IPS-NIHi11 (cell line): Measurements from ENCODE around the gene FRMPD4.
"Not testable (repeated sequence)": the region's sequence is repeated elsewhere in the genome, so short reads cannot be mapped to it uniquely, and the experiment has no call there.

Experiments
- DNase-seq: peaks from one replicate; pipeline ENCODE4 v3.0.0; 2012; ENCODE audit warnings: mixed read lengths, low spot score

The FRMPD4 gene

DNA sequence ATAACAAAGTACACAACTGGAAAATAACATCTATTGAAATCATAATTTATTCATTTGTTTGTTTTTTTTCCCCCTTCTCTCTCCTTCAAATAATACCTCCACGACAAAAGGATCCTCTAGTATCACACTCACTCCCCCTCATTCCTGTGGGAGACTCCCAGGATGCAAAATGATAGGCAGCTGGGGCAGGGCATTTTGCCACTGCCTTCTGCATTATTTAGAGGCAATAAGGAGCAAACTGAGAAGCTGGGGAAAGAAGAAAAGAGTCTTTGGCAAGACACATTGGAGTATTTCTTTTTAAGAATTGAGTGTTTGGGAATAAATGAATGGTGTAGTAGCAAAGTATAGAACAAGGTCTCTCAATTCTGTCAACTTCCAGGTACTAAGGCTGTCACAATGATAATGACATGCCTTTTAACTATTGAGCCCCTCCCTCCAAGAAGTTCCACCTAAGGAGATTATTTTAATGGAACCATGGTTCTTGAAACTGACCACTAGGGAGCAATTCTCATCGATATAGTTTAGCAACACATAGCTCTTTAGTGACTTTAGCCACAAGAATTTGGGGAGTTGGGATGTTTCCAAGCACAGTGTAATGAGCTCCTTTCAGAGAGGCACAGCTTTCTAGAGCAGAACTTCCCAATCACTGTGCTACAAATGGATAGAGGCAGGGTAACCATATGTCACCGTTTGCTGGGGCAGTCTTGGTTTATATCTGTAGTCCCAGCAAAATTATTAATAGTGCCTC, 303.3 kb downstream of the FRMPD4 start:
- DNase-seq: no peak

DNA sequence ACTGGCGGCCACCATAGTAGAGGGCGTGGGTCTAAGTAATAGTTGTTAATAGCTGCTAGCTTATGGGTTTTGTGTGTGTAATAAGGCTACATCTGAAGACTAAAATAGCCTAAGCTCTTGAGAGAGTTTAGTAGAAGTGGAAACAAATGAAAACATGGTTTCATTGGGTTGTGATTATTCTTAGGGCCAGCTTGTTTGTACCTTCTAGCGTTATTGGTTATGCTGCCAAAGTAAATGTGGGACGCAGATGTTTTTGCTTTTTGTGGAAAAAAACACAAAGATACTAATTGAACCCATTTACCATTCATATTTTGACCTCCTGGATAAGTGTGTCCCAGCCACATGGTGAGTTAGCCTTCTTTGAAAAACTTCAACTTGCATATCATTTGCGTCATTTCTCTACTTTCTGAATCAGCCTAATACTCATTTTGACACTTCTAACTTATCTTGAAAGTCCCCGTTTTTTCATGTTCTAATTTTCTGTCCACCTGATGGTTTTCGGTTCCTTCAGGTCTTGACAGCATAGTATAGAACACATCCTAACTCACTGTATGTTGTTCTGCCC, 305.3 kb downstream of the FRMPD4 start:
- DNase-seq: no peak

DNA sequence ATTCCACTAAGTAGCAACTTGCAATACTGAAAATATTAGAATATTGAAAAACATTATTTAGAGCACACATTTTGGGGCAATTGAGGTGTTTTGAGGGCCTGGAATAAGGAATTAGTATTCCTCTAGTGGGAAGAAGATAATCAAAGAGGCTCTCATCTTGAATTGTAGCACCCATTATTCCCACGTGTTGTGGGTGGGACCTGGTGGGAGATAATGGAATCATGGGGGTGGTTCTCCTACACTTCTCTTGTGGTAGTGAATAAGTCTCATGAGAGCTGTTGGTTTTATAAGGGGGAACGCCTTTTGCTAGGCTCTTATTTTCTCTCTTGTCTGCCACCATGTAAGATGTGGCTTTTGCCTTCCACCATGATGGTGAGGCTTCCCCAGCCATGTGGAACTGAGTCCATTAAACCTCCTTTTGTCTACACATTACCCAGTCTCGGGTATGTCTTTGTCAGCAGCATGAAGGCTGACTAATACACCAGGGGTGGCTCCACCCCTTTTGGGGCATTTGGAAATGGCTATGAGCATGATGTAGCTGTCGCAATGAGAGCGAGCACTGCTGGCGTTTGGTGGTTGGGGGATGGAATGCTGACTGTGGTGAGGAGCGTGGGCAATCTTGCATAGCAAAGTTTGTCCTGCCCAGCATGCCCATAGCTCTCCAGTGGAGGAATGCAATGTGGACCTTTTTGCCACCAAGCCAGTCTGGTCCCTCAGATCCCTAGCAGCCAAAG, 308.2 kb downstream of the FRMPD4 start:
- no peak for DNase-seq

DNA sequence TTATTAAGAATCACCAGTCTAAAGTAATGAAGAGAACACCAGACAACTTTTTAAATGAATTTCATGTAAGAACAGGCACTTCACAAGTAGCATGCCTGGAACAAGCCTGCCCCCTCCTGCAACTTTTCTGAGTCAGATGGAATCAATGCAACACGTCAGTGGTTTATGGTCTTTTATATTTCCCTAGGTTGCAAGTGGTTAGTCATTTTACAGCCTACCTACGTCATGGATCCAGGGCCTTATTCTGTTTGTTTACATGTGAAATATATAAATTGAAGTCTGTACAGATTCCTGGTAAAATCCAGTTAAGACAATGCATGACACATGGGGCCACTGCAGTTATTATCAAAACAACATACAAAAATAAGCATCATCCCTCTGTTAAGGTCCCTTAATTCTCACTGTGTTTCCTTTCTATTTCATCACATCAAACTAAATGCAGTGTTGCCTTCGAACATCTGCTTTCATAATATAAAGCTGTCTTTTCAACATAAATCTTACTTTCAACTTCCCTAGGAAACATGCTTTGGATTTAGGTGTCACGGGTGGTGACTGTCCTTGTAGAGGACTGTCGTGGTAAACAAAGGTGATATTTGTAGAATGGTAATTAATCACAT, 309.3 kb downstream of the FRMPD4 start:
- DNase-seq: no peak

DNA sequence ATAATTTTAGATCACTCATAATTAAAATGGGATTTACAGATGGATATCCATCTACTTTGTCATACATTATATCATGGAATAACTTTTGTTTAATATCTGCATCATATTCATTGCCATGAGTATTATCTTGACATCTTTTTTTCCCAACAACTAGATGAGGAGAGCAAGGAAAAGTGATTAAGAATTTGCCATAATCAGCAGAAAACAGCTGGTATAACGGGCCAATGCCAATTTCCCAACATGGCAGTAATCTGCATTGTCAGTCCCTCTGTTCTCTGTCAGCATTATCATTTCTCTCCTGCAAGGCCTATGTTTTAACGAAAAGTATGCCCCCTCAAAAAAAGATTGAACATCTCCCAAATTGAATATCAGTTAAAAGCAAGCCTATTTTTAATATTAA, 314.0 kb downstream of the FRMPD4 start:
- no peak for DNase-seq

DNA sequence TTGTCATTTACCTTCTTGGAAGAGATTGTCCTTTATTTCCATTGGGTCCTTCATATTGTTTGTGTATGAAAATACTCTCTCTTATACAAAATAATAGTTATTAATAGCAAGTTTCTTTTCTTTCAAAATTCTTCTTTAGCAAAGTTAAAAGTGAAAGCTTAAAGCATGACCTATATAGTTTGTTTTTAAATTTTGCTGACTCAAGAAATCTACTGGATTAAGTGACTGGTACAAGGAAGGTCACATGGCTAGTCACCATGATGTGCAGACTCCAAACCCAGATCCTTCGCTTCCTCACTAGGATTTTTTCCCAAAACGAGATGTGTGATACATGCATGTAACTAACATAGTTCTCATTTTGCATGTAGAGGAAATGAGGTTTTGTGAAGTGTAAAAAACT, 322.7 kb downstream of the FRMPD4 start:
- no peak for DNase-seq

DNA sequence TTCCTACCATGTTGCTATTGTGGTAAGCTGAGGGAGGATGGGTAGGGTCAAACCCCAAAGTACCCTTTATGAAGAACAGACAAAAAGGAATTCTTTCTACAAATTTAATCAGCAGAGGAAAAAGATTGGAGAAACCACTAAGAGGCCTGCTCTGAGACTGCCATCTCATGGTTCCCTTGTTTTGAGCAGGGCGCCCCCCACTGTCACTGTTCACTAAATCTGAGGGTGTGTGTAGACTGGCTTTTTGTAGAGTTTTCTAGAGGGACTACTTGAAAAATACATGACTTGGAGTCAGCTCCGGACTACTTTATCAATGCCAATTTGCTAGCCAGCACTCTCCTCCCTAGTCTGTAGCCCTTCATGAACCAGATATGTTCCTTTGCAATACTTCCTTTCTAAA, 324.8 kb downstream of the FRMPD4 start:
- DNase-seq: no peak

DNA sequence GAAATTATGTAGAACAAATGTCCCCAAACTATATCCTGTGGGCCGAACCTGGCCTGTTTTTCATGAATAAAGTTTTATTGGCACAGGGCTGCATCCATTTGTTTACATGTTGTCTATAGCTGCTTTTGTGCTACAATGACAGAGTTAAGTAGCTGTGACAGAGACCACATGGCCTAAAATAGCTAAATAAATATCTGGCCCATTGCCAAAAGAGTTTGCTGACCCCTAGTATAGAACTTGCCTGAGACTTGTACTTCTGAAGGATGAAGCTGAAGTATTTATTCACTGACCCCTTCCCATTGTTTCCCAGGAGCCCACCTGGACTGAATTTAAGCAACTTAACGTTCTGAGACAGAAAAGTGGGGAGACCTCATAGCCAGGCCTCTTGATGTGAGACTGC, 325.6 kb downstream of the FRMPD4 start:
- DNase-seq: no peak

DNA sequence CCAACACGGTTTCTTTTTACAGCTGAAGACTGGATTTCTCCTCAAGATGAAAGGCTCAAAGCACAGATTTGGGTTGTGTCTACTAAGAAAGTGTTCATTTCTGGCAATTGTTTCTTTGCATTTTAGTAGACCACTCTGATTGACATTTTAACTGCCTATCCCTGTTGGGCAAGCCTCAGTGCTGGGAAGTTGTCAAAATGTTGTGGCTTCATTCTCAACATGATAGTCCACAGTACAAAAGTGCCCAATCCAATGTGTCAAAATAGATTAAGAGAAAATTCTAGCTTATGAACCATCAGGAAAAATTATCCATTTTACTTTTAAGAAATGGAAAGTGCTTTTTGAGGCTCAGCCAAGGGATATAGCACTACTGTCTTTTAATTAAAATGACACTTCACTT, 329.0 kb downstream of the FRMPD4 start:
- DNase-seq: no peak

DNA sequence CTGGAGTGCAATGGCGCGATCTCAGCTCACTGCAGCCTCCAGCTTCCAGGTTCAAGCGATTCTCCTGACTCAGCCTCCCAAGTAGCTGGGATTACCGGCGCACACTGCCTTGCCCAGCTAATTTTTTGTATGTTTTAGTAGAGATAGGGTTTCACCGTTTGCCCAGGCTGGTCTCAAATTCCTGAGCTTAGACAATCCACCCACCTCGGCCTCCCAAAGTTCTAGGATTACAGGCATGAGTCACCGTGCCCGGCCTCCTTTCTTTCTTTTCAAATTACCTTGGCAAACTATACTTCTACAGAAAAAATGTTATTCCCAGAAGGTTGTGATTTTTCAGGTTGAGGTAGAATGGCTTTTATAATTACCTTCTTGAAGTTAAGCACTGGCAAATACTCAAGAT, 331.0 kb downstream of the FRMPD4 start:
- DNase-seq: no peak

DNA sequence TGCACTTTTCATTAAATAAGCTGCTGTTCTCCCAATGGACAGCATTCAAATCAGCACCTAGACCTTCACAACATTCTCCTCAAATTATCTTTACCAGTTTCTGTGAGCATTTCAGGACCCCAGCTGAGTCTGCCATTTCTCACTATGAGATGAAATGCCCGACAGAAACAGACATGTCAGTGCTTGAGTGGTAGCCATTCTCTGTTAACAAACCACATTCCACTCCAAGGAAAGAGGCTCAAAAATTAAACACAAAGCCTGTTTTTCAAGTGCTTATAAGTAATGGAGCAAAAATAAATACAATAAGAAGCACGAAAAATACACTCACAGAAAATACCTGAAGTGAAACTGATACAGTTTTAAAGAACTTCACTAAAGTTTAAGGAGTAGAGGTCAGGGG, 332.8 kb downstream of the FRMPD4 start:
- no peak for DNase-seq

DNA sequence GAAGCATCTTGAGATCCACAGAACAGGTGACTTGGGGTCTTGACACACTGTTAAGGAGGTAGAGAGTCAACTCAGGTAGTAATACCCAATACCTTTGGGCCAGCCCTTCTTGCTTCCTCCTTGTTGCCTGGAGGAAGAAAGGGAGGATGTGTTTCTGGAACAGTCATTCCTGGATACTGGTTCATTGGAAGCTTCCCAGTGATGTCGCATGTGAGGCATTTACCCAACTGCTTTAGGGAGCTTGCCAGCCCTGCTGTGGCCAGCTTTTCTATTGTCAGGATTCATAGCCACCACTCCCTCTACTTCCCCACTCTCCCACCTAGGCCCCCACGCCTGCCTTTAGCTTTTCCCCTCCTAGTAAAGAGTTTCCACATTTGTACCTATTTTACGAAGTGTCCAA, 342.7 kb downstream of the FRMPD4 start:
- DNase-seq: no peak

DNA sequence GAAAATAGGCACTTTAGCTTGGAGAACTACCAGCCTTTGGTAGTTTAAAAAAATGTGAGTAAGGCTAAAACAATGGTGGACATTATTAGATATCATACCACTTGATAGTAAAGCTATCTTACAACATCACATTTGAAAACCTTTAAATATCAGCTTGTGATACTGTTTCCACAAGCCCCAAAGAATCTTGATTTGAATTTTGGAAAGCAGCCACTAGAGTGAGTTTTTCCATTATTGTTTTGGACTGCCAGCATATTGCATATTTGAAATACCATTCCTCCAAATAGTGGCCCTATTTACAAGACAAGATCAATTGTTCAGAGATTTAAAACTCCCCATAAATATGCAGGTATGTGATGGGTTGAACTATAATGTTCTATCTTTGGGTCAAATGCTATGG, 349.9 kb downstream of the FRMPD4 start:
- no peak for DNase-seq

DNA sequence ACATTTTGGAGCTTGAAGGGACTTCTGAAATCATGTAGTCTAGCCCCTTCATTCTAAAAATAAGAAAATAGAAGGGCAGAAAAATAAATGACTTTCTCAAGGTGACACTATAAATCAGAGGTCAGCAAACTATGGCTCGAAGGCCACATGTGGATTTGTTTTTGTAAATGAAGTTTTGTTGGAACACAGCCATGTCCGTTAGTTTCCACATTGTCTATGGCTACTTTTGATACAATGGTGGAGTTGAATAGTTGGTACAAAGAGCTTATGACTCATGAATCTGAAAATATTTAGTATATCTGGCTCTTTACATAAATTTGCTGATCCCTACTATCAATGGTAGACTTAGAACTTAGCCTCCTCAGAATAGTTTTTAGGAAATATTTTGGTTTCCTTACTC, 350.5 kb downstream of the FRMPD4 start:
- DNase-seq: no peak

DNA sequence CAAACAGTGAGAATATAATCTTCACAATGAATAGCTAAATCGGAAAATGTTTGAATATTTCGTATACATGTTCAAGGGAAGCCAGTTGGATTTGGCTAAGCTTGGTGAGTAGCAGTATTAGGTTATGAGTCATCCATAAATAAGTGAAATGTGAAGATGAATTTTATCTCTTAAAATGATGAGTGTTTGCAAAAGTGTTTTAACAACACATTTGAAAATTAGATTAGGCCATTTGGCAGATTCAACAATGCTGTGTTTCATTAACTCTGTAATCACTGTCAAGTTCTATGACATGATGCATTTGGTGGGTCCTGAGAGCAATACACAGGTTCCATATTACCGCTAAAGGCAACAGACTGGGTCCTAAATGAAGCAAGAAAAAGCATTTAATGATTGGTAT, 351.1 kb downstream of the FRMPD4 start:
- no peak for DNase-seq

DNA sequence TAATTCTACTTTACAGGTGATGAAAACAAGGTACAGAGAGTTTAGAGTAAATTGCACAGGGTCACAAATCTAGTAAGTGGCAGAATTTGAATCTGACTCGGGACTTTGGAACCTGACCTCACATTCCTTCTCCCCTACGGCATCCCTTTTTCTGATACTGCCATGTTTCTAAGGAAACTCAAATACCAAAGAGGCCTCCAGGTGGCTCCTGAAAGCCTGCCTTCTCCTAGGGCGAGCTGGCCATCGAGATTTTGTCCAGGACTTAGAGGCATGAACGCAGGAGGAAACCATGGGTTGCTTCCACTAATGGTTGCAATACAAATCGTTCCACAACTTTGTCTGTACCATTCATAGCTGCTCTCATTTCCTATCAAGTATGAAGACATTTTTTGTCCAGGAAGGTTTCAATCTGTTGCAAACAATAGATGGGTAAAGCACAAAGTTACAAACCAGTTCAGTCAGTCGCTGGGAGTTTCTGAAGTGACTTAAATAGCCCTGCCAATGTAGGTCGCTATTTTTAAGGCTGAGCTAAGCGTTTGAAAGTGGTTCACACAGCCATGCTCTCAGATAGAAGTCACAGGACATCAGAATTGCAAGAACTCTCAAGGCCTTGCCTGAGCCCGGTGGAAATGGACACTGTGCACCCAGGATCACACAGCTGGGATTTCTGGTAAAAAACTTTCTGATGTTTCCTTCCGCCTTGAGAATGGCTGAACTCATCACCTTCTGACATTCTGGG, 356.3 kb downstream of the FRMPD4 start:
- peak; percentile 7 for DNase-seq

DNA sequence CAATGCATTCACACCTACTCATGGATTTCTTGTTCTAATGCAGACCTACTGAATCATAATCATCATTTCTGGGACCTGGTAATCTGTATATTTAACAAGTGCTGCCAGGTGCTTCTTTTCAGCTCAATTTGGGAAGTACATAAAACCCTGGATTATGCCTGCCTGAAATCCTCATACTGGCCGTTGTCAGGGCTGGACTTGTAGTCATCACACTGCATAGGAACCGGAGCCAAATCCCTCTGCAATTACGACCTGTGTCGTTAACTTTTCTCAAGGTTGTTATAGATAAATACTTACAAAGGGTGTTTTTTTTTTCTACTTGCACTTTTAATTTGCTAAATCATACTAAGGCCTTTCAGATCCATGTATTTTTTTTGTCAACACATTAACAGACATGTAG, 358.1 kb downstream of the FRMPD4 start:
- DNase-seq: no peak

DNA sequence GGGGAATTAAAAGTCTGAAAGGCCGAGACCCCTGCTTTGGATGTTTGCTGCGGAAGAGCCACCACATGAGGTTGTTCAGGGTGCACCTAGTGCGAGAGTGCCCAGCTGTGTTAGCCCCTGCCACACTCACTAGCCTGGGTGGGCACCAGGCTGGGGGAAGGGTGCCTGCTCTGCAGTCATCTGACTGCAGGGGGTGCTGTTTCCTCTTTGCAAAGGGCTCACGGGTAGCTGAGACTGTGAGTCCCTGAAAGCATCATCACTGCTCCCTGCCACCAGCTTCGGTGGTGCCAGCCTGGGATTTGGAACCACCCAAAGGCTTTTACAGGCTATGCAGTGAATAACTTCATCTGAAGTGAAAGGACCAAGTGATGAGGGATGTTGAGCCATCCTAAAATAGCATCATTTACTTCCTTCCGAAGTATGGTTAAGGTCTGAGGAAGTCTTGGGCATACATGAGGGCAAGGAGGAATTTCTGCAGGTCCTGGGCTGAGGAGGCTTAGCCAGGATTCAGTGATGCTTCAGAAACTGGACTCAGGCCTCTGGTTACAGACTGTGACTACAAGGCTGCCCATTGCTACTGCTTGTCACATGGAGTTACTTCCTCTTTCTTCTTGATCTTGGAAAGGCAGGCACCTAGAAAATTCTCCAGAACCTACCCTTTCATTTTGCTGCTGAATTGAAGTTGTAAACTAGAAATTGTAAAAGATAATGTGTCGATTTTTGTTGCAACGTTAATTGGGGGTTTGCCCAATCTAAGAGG, 359.7 kb downstream of the FRMPD4 start:
- peak; percentile 61 for DNase-seq

DNA sequence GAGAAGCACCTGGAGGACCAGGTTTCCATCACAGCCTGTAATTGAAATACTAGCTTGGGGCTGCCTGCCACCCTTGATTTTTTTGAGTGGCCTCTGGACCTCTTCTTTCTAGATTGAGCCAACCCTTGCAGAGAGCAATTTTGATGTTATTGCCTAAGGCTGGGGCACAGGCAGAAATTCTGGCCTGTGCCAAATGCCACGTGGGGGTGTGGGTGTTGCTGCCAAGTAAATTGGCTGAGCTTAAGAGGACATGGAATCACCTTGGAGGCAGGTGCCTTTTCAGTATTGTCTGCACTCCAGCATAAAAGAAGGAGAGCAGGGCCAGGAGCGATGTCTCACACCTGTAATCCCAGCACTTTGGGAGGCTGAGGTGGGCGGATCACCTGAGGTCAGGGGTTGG, 366.9 kb downstream of the FRMPD4 start:
- DNase-seq: no peak

DNA sequence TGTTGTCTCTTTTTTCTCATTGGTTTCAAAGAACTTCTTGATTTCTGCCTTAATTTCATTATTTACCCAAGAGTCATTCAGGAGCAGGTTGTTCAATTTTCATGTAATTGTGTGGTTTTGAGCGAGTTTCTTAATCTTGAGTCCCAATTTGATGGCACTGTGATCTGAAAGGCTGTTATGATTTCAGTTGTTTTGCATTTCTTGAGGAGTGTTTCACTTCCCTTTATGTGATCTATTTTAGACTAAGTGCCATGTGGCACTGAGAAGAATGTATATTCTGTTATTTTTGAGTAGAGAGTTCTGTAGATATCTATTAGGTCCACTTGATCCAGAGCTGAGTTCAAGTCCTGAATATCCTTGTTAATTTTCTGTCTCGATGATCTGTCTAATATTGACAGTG, 377.1 kb downstream of the FRMPD4 start:
- not testable (repeated sequence) for DNase-seq

DNA sequence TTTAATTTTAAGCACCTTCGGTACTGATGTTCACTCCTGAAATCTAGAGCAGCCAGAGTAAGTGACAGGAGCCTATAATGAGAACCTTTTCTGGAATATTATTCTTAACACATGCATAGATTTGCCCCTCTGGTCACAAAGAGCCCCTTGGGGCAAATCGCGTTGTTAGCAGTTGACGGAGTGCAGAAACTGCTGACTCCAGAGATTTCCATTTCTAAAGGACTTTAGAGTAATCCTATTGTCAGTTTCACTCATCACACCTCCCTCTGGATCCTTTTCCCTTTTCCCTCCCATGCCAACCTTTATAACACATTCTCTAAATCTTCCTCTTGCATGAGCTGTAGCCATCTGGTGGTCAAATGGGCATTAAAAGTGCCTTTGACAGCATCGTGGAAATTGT, 388.0 kb downstream of the FRMPD4 start:
- DNase-seq: peak; percentile 5

DNA sequence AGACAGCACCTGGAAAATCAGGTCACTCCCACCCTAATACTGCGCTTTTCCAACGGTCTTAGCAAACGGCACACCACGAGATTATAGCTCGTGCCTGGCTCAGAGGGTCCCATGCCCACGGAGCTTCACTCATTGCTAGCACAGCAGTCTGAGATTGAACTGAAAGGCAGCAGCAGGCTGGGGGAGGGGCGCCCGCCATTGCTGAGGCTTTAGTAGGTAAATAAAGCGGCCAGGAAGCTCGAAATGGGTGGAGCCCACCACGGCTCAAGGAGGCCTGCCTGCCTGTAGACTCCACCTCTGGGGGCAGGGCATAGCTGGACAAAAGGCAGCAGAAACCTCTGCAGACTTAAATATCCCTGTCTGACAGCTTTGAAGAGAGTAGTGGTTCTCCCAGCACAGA, 399.8 kb downstream of the FRMPD4 start:
- not testable (repeated sequence) for DNase-seq
